Endothelial cell of umbilical vein (primary cell): ENCODE measurements around the gene VCY1B.
"Not testable (repeated sequence)": the region's sequence is repeated elsewhere in the genome, so short reads cannot be mapped to it uniquely, and the experiment has no call there.

Source experiments
- CTCF ChIP-seq, 2 donors: IDR thresholded peaks; 1 replicate in 1 of 2; 2 replicates in 1 of 2; pipeline ENCODE4 v1.5.1; 2011; ENCODE audit warnings: low read length in 2 of 2, mild to moderate bottlenecking in 2 of 2, moderate library complexity in 2 of 2, control low read depth in 1 of 2, inconsistent platforms in 1 of 2, low read depth in 1 of 2; ENCODE audit not compliant: insufficient read depth in 1 of 2; ENCODE audit errors: extremely low read depth in 1 of 2
- EZH2 ChIP-seq: IDR thresholded peaks from 2 replicates; pipeline ENCODE4 v1.6.1; 2012; ENCODE audit warnings: borderline replicate concordance, low read depth, mild to moderate bottlenecking, moderate library complexity, low read length, inconsistent platforms; ENCODE audit not compliant: severe bottlenecking
- FOS ChIP-seq: IDR thresholded peaks from 2 replicates; pipeline ENCODE4 v1.6.1; 2011; ENCODE audit warnings: mild to moderate bottlenecking, low read length, moderate library complexity, borderline replicate concordance; ENCODE audit not compliant: insufficient read depth
- GATA2 ChIP-seq: IDR thresholded peaks from 2 replicates; pipeline ENCODE4 v1.7.0; 2011; ENCODE audit warnings: low read depth, mild to moderate bottlenecking, moderate library complexity, mixed read lengths, low read length; ENCODE audit not compliant: insufficient read length, insufficient read depth
- JUN ChIP-seq: IDR thresholded peaks from 2 replicates; pipeline ENCODE4 v1.6.1; 2011; ENCODE audit warnings: borderline replicate concordance, low read depth; ENCODE audit not compliant: insufficient read length, insufficient read depth
- MAX ChIP-seq: IDR thresholded peaks from 2 replicates; pipeline ENCODE4 v1.6.1; 2011; ENCODE audit not compliant: insufficient read depth, insufficient read length
- MYC ChIP-seq: IDR thresholded peaks from one replicate; pipeline ENCODE4 v1.6.1; 2011; ENCODE audit warnings: mild to moderate bottlenecking, low read depth, low read length
- POLR2A ChIP-seq: IDR thresholded peaks from 2 replicates; pipeline ENCODE4 v1.6.1; 2012; ENCODE audit warnings: low read depth, mild to moderate bottlenecking, control low read depth, low read length
- POLR2AphosphoS5 ChIP-seq: IDR thresholded peaks from 2 replicates; pipeline ENCODE4 v1.6.1; 2012; ENCODE audit warnings: low read depth, mild to moderate bottlenecking, control low read depth, low read length, moderate library complexity; ENCODE audit not compliant: insufficient read depth

GRCh38 chrY:14055927-14056326 is at the start of gene VCY1B:
- not testable (repeated sequence) for TF ChIP-seq MAX; POLR2A; CTCF (IDR thresholded peaks at IDR 0.05; ENCODE audit: extremely low read depth in 1 of 2, insufficient read depth in 1 of 2, low read depth in 1 of 2, low read length in 2 of 2); POLR2AphosphoS5; EZH2; JUN; FOS; GATA2; MYC
